ENCODE results near the gene NUP98.

NUP98 gene

GRCh38 chr11:3797329-3798090 lies at the start of gene NUP98:
NUP98 (minus strand) TSS chr11:3797554; CDS start chr11:3782117, 15,437 bp downstream.
- DNase-seq (ENCODE audit: low spot score): peak; percentile 100

GRCh38 chr11:3845670-3846069 lies 48.3 kb upstream of the NUP98 start:
- no peak for DNase-seq (ENCODE audit: low spot score)

GRCh38 chr11:3845246-3845645 lies 47.9 kb upstream of the NUP98 start:
- no peak for DNase-seq (ENCODE audit: low spot score)

GRCh38 chr11:3843326-3843725 lies 46.0 kb upstream of the NUP98 start:
- no peak for DNase-seq (ENCODE audit: low spot score)

- DNase-seq (ENCODE audit: low spot score): peak; percentile 93
These were observed 44.3 kb upstream of the NUP98 start for GRCh38 chr11:3841426-3842350.

- peak; percentile 55 for DNase-seq (ENCODE audit: low spot score)
These were observed 43.6 kb upstream of the NUP98 start, which contains the start of gene RHOG for GRCh38 chr11:3840870-3841425. RHOG (minus strand) TSS chr11:3840959; CDS start chr11:3828138, 12,821 bp downstream.

- no peak for DNase-seq (ENCODE audit: low spot score)
These were observed 42.9 kb upstream of the NUP98 start for GRCh38 chr11:3840004-3840869.

GRCh38 chr11:3838504-3838903 lies 41.1 kb upstream of the NUP98 start:
- no peak for DNase-seq (ENCODE audit: low spot score)

- DNase-seq (ENCODE audit: low spot score): no peak
These were observed 40.4 kb upstream of the NUP98 start for GRCh38 chr11:3837793-3838192.

GRCh38 chr11:3836903-3837302 lies 39.5 kb upstream of the NUP98 start:
- DNase-seq (ENCODE audit: low spot score): peak; percentile 51

GRCh38 chr11:3835751-3836150 lies 38.4 kb upstream of the NUP98 start:
- no peak for DNase-seq (ENCODE audit: low spot score)

GRCh38 chr11:3834664-3835461 lies 37.5 kb upstream of the NUP98 start:
- no peak for DNase-seq (ENCODE audit: low spot score)

- no peak for DNase-seq (ENCODE audit: low spot score)
These were observed 37.0 kb upstream of the NUP98 start for GRCh38 chr11:3834349-3834663.

GRCh38 chr11:3833449-3833848 lies 36.1 kb upstream of the NUP98 start:
- DNase-seq (ENCODE audit: low spot score): no peak

- DNase-seq (ENCODE audit: low spot score): no peak
These were observed 35.5 kb upstream of the NUP98 start for GRCh38 chr11:3832816-3833215.

GRCh38 chr11:3831378-3832239 lies 34.3 kb upstream of the NUP98 start:
- DNase-seq (ENCODE audit: low spot score): no peak

GRCh38 chr11:3830730-3831129 lies 33.4 kb upstream of the NUP98 start:
- DNase-seq (ENCODE audit: low spot score): no peak

- no peak for DNase-seq (ENCODE audit: low spot score)
These were observed 32.7 kb upstream of the NUP98 start for GRCh38 chr11:3830088-3830487.

- no peak for DNase-seq (ENCODE audit: low spot score)
These were observed 30.3 kb upstream of the NUP98 start for GRCh38 chr11:3827434-3828186.
